ENCODE data around the gene NAPB. TPM values are rescaled to one million over a fixed set of nuclear protein-coding genes. Genes with fewer than 3 reads are reported as not detected.

NAPB gene
- polyA plus RNA-seq (2012; ENCODE audit: insufficient read length, low read depth), result 5.1 TPM

GRCh38 chr20:23420943-23421931 lies at the start of gene NAPB:
Gene NAPB (minus strand): TSS chr20:23421488. CDS start chr20:23421402, 86 bp downstream.
- TF ChIP-seq REST (IDR thresholded peaks at IDR 0.05; ENCODE audit: insufficient read depth in 1 of 2, low read depth in 2 of 2, low read length in 2 of 2) (no peak), SIN3A (IDR thresholded peaks at IDR 0.05; ENCODE audit: borderline replicate concordance, insufficient read depth, low read length) (peak; percentile 37; the same call in 1 of the 2 replicates), POLR2AphosphoS5 (IDR thresholded peaks at IDR 0.05; ENCODE audit: low read depth, low read length) (peak; percentile 90), TAF1 (IDR thresholded peaks at IDR 0.05; ENCODE audit: borderline replicate concordance, insufficient read depth, low read length) (peak; percentile 60; the same call in 1 of the 2 replicates), FOXP2 (optimal IDR thresholded peaks at IDR 0.05; ENCODE audit: borderline replicate concordance, extremely low read depth, extremely low read length, insufficient read depth) (peak; percentile 38)

GRCh38 chr20:23461180-23461579 lies 39.9 kb upstream of the NAPB start:
- TF ChIP-seq TAF1 (IDR thresholded peaks at IDR 0.05; ENCODE audit: borderline replicate concordance, insufficient read depth, low read length), result no peak
- no peak for TF ChIP-seq POLR2AphosphoS5 (IDR thresholded peaks at IDR 0.05; ENCODE audit: low read depth, low read length)
- no peak for TF ChIP-seq SIN3A (IDR thresholded peaks at IDR 0.05; ENCODE audit: borderline replicate concordance, insufficient read depth, low read length)
- no peak for TF ChIP-seq FOXP2 (optimal IDR thresholded peaks at IDR 0.05; ENCODE audit: borderline replicate concordance, extremely low read depth, extremely low read length, insufficient read depth)
- no peak for TF ChIP-seq REST (IDR thresholded peaks at IDR 0.05; ENCODE audit: insufficient read depth in 1 of 2, low read depth in 2 of 2, low read length in 2 of 2)

- TF ChIP-seq SIN3A (IDR thresholded peaks at IDR 0.05; ENCODE audit: borderline replicate concordance, insufficient read depth, low read length), result no peak
- TF ChIP-seq FOXP2 (optimal IDR thresholded peaks at IDR 0.05; ENCODE audit: borderline replicate concordance, extremely low read depth, extremely low read length, insufficient read depth), result no peak
- TF ChIP-seq POLR2AphosphoS5 (IDR thresholded peaks at IDR 0.05; ENCODE audit: low read depth, low read length), result no peak
- TF ChIP-seq TAF1 (IDR thresholded peaks at IDR 0.05; ENCODE audit: borderline replicate concordance, insufficient read depth, low read length), result no peak
Observed at GRCh38 chr20:23459461-23460150, 38.3 kb upstream of the NAPB start.

- no peak for TF ChIP-seq POLR2AphosphoS5 (IDR thresholded peaks at IDR 0.05; ENCODE audit: low read depth, low read length)
Observed at GRCh38 chr20:23456873-23457272, 35.6 kb upstream of the NAPB start.

- no peak for TF ChIP-seq REST (IDR thresholded peaks at IDR 0.05; ENCODE audit: insufficient read depth in 1 of 2, low read depth in 2 of 2, low read length in 2 of 2)
- TF ChIP-seq FOXP2 (optimal IDR thresholded peaks at IDR 0.05; ENCODE audit: borderline replicate concordance, extremely low read depth, extremely low read length, insufficient read depth), result no peak
- no peak for TF ChIP-seq TAF1 (IDR thresholded peaks at IDR 0.05; ENCODE audit: borderline replicate concordance, insufficient read depth, low read length)
Observed at GRCh38 chr20:23456409-23456808, 35.1 kb upstream of the NAPB start.
